HEK293 (cell line): ENCODE results near the gene IL1RAP.

Experiments
- BCL11A ChIP-seq: fragments of 450-650 bp; formaldehyde crosslinking; IDR thresholded peaks from 2 replicates; pipeline ENCODE4 v1.5.1; 2016; ENCODE audit warnings: low read depth, missing biosample characterization, missing genetic modification characterization
- EGR2 ChIP-seq: fragments of 450-650 bp; formaldehyde crosslinking; IDR thresholded peaks from 2 replicates; pipeline ENCODE4 v1.5.1; 2016; ENCODE audit warnings: low read depth, missing biosample characterization, missing genetic modification characterization
- KLF16 ChIP-seq: fragments of 450-650 bp; formaldehyde crosslinking; IDR thresholded peaks from 2 replicates; pipeline ENCODE4 v1.5.1; 2017; ENCODE audit warnings: missing biosample characterization, missing genetic modification characterization
- KLF9 ChIP-seq: fragments of 450-650 bp; formaldehyde crosslinking; IDR thresholded peaks from 2 replicates; pipeline ENCODE4 v1.5.1; 2016; ENCODE audit warnings: missing biosample characterization, missing genetic modification characterization, low read depth
- PRDM1 ChIP-seq: fragments of 450-650 bp; formaldehyde crosslinking; IDR thresholded peaks from 2 replicates; pipeline ENCODE4; 2016; ENCODE audit warnings: missing biosample characterization, missing genetic modification characterization
- REPIN1 ChIP-seq: fragments of 450-650 bp; formaldehyde crosslinking; IDR thresholded peaks from 2 replicates; pipeline ENCODE4 v1.5.1; 2017; ENCODE audit warnings: missing biosample characterization, missing genetic modification characterization, low read depth
- SCRT1 ChIP-seq: fragments of 450-650 bp; formaldehyde crosslinking; IDR thresholded peaks from 2 replicates; pipeline ENCODE4 v1.5.1; 2016; ENCODE audit warnings: missing biosample characterization, missing genetic modification characterization, borderline replicate concordance
- SP2 ChIP-seq: fragments of 450-650 bp; formaldehyde crosslinking; IDR thresholded peaks from 2 replicates; pipeline ENCODE4 v1.5.1; 2016; ENCODE audit warnings: missing biosample characterization, missing genetic modification characterization
- YY1 ChIP-seq: fragments of 450-650 bp; formaldehyde crosslinking; IDR thresholded peaks from 2 replicates; pipeline ENCODE4 v1.5.1; 2018; ENCODE audit warnings: missing biosample characterization, missing genetic modification characterization
- YY2 ChIP-seq: fragments of 450-650 bp; formaldehyde crosslinking; IDR thresholded peaks from 2 replicates; pipeline ENCODE4 v1.5.1; 2016; ENCODE audit warnings: missing biosample characterization, missing genetic modification characterization
- ZNF121 ChIP-seq: fragments of 450-650 bp; formaldehyde crosslinking; IDR thresholded peaks from 2 replicates; pipeline ENCODE4 v1.5.1; 2016; ENCODE audit warnings: missing biosample characterization, missing genetic modification characterization
- ZNF140 ChIP-seq: fragments of 450-650 bp; formaldehyde crosslinking; IDR thresholded peaks from 2 replicates; pipeline ENCODE4 v1.5.1; 2016; ENCODE audit warnings: missing biosample characterization, missing genetic modification characterization
- ZNF184 ChIP-seq: fragments of 450-650 bp; IDR thresholded peaks from 2 replicates; pipeline ENCODE4 v1.5.1; 2018; ENCODE audit warnings: missing biosample characterization, mild to moderate bottlenecking, missing genetic modification characterization
- ZNF202 ChIP-seq: fragments of 450-650 bp; formaldehyde crosslinking; IDR thresholded peaks from 2 replicates; pipeline ENCODE4 v1.5.1; 2016; ENCODE audit warnings: missing biosample characterization, missing genetic modification characterization, borderline replicate concordance
- ZNF239 ChIP-seq: fragments of 450-650 bp; formaldehyde crosslinking; IDR thresholded peaks from 2 replicates; pipeline ENCODE4 v1.5.1; 2016; ENCODE audit warnings: missing biosample characterization, missing genetic modification characterization
- ZNF24 ChIP-seq: fragments of 450-650 bp; formaldehyde crosslinking; IDR thresholded peaks from 2 replicates; pipeline ENCODE4 v1.5.1; 2016; ENCODE audit warnings: missing biosample characterization, missing genetic modification characterization
- ZNF248 ChIP-seq: fragments of 450-650 bp; formaldehyde crosslinking; IDR thresholded peaks from 2 replicates; pipeline ENCODE4 v1.5.1; 2017; ENCODE audit warnings: missing biosample characterization, missing genetic modification characterization
- ZNF302 ChIP-seq: fragments of 450-650 bp; formaldehyde crosslinking; IDR thresholded peaks from 2 replicates; pipeline ENCODE4 v1.5.1; 2016; ENCODE audit warnings: missing biosample characterization, missing genetic modification characterization, low read depth
- ZNF341 ChIP-seq: fragments of 450-650 bp; formaldehyde crosslinking; IDR thresholded peaks from 2 replicates; pipeline ENCODE4; 2016; ENCODE audit warnings: low read depth, missing biosample characterization, missing genetic modification characterization
- ZNF548 ChIP-seq: fragments of 450-650 bp; formaldehyde crosslinking; IDR thresholded peaks from 2 replicates; pipeline ENCODE4 v1.5.1; 2016; ENCODE audit warnings: missing biosample characterization, missing genetic modification characterization
- ZNF558 ChIP-seq: fragments of 450-650 bp; formaldehyde crosslinking; IDR thresholded peaks from 2 replicates; pipeline ENCODE4 v1.5.1; 2016; ENCODE audit warnings: missing biosample characterization, missing genetic modification characterization
- ZNF560 ChIP-seq: fragments of 450-650 bp; formaldehyde crosslinking; IDR thresholded peaks from 2 replicates; pipeline ENCODE4 v1.5.1; 2017; ENCODE audit warnings: missing biosample characterization, missing genetic modification characterization, borderline replicate concordance
- ZNF621 ChIP-seq: fragments of 450-650 bp; formaldehyde crosslinking; IDR thresholded peaks from 2 replicates; pipeline ENCODE4 v1.5.1; 2017; ENCODE audit warnings: missing biosample characterization, missing genetic modification characterization
- ZNF776 ChIP-seq: fragments of 450-650 bp; formaldehyde crosslinking; IDR thresholded peaks from 2 replicates; pipeline ENCODE4 v1.5.0; 2017; ENCODE audit warnings: missing biosample characterization, missing genetic modification characterization, borderline replicate concordance
- ZNF792 ChIP-seq: fragments of 450-650 bp; formaldehyde crosslinking; IDR thresholded peaks from 2 replicates; pipeline ENCODE4 v1.5.1; 2016; ENCODE audit warnings: missing biosample characterization, missing genetic modification characterization
- ZSCAN30 ChIP-seq: fragments of 450-650 bp; IDR thresholded peaks from 2 replicates; pipeline ENCODE4 v1.5.1; 2018; ENCODE audit warnings: missing biosample characterization, mild to moderate bottlenecking, missing genetic modification characterization, moderate library complexity
- TF ChIP-seq, protein P1 (sequence below): fragments of 450-650 bp; formaldehyde crosslinking; IDR thresholded peaks from 2 replicates; pipeline ENCODE4 v1.5.1; 2016; ENCODE audit warnings: missing biosample characterization, missing genetic modification characterization
- TF ChIP-seq, protein P2 (sequence below): fragments of 450-650 bp; formaldehyde crosslinking; IDR thresholded peaks from 2 replicates; pipeline ENCODE4 v1.5.1; 2016; ENCODE audit warnings: missing biosample characterization, missing genetic modification characterization
- TF ChIP-seq, protein P3 (sequence below): fragments of 450-650 bp; formaldehyde crosslinking; IDR thresholded peaks from 2 replicates; pipeline ENCODE4 v1.5.1; 2017; ENCODE audit warnings: missing biosample characterization, missing genetic modification characterization
- TF ChIP-seq, protein P4 (sequence below): fragments of 450-650 bp; IDR thresholded peaks from 2 replicates; pipeline ENCODE4 v1.5.1; 2018; ENCODE audit warnings: missing biosample characterization, missing genetic modification characterization
- TF ChIP-seq, protein P5 (sequence below): fragments of 450-650 bp; formaldehyde crosslinking; IDR thresholded peaks from 2 replicates; pipeline ENCODE4 v1.5.1; 2017; ENCODE audit warnings: missing biosample characterization, missing genetic modification characterization
- TF ChIP-seq, protein P6 (sequence below): fragments of 450-650 bp; formaldehyde crosslinking; IDR thresholded peaks from 2 replicates; pipeline ENCODE4; 2016; ENCODE audit warnings: missing biosample characterization, missing genetic modification characterization

Gene IL1RAP

DNA sequence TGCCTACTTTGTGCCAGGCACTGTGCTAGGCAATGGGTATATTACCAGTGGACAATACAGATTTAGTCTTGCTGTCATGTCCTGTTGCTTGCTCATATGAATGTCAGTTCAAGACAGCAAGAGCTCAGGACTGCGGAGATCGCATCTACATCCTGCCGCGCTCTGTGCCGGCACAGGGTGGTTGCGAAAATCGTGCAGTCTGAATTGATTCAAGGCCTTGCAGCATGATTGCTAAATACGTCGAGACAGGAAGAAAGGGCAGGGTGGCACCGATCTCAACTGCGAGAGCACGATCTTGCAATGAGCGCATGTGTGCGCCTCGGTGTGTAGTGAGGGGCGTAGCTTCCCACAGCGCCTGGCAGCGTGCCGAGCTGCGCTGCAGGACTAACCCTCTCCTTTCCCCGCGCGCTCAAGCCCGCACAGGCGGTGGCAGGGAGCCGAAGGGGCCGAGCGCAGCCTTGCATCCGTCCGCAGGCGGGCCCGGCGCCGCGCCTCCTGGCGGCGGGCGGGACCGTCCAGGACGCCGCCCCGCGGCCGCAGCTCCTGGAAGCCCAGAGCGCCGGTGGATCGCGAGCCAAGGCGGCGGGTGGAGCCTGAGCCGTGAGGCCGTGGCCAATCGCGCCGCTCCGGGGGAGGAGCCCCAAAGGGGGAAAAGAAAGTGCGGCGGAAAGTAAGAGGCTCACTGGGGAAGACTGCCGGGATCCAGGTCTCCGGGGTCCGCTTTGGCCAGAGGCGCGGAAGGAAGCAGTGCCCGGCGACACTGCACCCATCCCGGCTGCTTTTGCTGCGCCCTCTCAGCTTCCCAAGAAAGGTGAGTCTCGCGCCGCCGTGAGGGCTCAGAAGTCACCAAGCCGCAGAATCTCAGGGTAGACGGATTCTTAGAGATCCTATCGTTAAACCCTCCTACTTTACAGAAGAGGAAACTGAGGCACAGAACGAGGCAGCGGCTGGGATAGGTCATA, at the start of gene IL1RAP (continued):
- TF ChIP-seq, protein P1, sequence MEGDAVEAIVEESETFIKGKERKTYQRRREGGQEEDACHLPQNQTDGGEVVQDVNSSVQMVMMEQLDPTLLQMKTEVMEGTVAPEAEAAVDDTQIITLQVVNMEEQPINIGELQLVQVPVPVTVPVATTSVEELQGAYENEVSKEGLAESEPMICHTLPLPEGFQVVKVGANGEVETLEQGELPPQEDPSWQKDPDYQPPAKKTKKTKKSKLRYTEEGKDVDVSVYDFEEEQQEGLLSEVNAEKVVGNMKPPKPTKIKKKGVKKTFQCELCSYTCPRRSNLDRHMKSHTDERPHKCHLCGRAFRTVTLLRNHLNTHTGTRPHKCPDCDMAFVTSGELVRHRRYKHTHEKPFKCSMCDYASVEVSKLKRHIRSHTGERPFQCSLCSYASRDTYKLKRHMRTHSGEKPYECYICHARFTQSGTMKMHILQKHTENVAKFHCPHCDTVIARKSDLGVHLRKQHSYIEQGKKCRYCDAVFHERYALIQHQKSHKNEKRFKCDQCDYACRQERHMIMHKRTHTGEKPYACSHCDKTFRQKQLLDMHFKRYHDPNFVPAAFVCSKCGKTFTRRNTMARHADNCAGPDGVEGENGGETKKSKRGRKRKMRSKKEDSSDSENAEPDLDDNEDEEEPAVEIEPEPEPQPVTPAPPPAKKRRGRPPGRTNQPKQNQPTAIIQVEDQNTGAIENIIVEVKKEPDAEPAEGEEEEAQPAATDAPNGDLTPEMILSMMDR (tag by site-specific recombination), result peak; percentile 32; the same call in 1 of the 2 replicates
- TF ChIP-seq KLF16, result no peak
- TF ChIP-seq ZNF202 (tag by site-specific recombination), result no peak
- TF ChIP-seq, protein P2, sequence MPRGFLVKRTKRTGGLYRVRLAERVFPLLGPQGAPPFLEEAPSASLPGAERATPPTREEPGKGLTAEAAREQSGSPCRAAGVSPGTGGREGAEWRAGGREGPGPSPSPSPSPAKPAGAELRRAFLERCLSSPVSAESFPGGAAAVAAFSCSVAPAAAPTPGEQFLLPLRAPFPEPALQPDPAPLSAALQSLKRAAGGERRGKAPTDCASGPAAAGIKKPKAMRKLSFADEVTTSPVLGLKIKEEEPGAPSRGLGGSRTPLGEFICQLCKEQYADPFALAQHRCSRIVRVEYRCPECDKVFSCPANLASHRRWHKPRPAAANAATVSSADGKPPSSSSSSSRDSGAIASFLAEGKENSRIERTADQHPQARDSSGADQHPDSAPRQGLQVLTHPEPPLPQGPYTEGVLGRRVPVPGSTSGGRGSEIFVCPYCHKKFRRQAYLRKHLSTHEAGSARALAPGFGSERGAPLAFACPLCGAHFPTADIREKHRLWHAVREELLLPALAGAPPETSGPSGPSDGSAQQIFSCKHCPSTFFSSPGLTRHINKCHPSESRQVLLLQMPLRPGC (tag by site-specific recombination), result no peak
- no peak for TF ChIP-seq SCRT1
- TF ChIP-seq, protein P3, sequence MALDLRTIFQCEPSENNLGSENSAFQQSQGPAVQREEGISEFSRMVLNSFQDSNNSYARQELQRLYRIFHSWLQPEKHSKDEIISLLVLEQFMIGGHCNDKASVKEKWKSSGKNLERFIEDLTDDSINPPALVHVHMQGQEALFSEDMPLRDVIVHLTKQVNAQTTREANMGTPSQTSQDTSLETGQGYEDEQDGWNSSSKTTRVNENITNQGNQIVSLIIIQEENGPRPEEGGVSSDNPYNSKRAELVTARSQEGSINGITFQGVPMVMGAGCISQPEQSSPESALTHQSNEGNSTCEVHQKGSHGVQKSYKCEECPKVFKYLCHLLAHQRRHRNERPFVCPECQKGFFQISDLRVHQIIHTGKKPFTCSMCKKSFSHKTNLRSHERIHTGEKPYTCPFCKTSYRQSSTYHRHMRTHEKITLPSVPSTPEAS (tag by site-specific recombination), result no peak
- TF ChIP-seq, protein P4, sequence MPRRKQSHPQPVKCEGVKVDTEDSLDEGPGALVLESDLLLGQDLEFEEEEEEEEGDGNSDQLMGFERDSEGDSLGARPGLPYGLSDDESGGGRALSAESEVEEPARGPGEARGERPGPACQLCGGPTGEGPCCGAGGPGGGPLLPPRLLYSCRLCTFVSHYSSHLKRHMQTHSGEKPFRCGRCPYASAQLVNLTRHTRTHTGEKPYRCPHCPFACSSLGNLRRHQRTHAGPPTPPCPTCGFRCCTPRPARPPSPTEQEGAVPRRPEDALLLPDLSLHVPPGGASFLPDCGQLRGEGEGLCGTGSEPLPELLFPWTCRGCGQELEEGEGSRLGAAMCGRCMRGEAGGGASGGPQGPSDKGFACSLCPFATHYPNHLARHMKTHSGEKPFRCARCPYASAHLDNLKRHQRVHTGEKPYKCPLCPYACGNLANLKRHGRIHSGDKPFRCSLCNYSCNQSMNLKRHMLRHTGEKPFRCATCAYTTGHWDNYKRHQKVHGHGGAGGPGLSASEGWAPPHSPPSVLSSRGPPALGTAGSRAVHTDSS, result no peak
- TF ChIP-seq ZNF121, result peak; percentile 97
- TF ChIP-seq ZNF24 (tag by site-specific recombination), result no peak; the same call in 1 of the 2 replicates
- no peak for TF ChIP-seq ZNF248 (tag by site-specific recombination)
- no peak for TF ChIP-seq ZNF558 (tag by site-specific recombination)
- 0 out of 2 replicates have a peak, but pooled peaks have one; percentile 16 for TF ChIP-seq YY1 (tag by site-specific recombination)
- peak; percentile 53; the same call in 1 of the 2 replicates for TF ChIP-seq ZNF341
- no peak for TF ChIP-seq ZNF239
- TF ChIP-seq ZNF548 (tag by site-specific recombination), result no peak
- no peak for TF ChIP-seq ZNF776 (tag by site-specific recombination)
- TF ChIP-seq PRDM1, result peak; percentile 73
- TF ChIP-seq ZSCAN30 (tag by site-specific recombination), result peak; percentile 71
- no peak for TF ChIP-seq BCL11A (tag by site-specific recombination)
- no peak for TF ChIP-seq ZNF140 (tag by site-specific recombination)
- peak; percentile 40; the same call in 1 of the 2 replicates for TF ChIP-seq KLF9 (tag by site-specific recombination)
- TF ChIP-seq, protein P5, sequence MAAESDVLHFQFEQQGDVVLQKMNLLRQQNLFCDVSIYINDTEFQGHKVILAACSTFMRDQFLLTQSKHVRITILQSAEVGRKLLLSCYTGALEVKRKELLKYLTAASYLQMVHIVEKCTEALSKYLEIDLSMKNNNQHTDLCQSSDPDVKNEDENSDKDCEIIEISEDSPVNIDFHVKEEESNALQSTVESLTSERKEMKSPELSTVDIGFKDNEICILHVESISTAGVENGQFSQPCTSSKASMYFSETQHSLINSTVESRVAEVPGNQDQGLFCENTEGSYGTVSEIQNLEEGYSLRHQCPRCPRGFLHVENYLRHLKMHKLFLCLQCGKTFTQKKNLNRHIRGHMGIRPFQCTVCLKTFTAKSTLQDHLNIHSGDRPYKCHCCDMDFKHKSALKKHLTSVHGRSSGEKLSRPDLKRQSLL, result peak; percentile 30; the same call in 1 of the 2 replicates
- TF ChIP-seq, protein P6, sequence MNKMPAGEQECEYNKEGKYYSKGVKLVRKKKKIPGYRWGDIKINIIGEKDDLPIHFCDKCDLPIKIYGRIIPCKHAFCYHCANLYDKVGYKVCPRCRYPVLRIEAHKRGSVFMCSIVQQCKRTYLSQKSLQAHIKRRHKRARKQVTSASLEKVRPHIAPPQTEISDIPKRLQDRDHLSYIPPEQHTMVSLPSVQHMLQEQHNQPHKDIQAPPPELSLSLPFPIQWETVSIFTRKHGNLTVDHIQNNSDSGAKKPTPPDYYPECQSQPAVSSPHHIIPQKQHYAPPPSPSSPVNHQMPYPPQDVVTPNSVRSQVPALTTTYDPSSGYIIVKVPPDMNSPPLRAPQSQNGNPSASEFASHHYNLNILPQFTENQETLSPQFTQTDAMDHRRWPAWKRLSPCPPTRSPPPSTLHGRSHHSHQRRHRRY (tag by site-specific recombination), result no peak
- no peak for TF ChIP-seq REPIN1 (tag by site-specific recombination)
- TF ChIP-seq ZNF184, result no peak
- no peak for TF ChIP-seq ZNF792 (tag by site-specific recombination)
- TF ChIP-seq ZNF560 (tag by site-specific recombination), result no peak
- TF ChIP-seq ZNF302 (tag by site-specific recombination), result no peak
- no peak for TF ChIP-seq ZNF621 (tag by site-specific recombination)
- no peak for TF ChIP-seq EGR2
- TF ChIP-seq YY2 (tag by site-specific recombination), result no peak
- peak; percentile 65 for TF ChIP-seq SP2 (tag by site-specific recombination)
